ENCODE results near the gene ADSL.

DNA sequence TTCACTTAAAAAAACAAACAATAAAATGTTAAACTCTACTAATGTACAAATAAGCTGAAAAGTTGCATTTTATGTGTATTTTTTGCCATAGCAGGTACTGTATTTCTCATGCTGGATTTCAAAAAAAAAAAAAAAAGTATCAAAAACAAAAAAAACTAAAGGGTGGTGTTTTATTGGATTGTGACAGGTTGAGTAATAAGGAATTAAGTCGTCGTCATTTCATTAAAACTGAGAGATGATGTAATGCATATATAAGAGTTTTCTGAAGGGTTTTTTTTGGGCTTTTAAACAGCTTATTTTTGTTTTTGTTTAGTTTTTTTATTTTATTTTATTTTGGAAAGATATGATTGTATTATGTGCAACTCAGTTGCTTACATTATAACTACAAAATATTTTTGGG lies 10.9 kb upstream of the ADSL start:
- TF ChIP-seq EZH2 (IDR thresholded peaks at IDR 0.05) (no peak), SIN3A (IDR thresholded peaks at IDR 0.05; ENCODE audit: low read depth) (no peak), YY1 (IDR thresholded peaks at IDR 0.05; ENCODE audit: extremely low read depth, insufficient replicate concordance, low read depth, low read length) (no peak), JUND (IDR thresholded peaks at IDR 0.05) (no peak), ZFX (IDR thresholded peaks at IDR 0.05) (no peak), ELF1 (IDR thresholded peaks at IDR 0.05; ENCODE audit: borderline replicate concordance, low read depth) (no peak), RAD21 (IDR thresholded peaks at IDR 0.05; ENCODE audit: low read depth) (no peak), CEBPB (IDR thresholded peaks at IDR 0.05; ENCODE audit: low read depth) (no peak), POLR2A (IDR thresholded peaks at IDR 0.05; ENCODE audit: borderline replicate concordance, extremely low read depth, insufficient read depth, insufficient read length) (no peak), SP1 (IDR thresholded peaks at IDR 0.05; ENCODE audit: low read depth) (no peak), TCF7L2 (IDR thresholded peaks at IDR 0.05; ENCODE audit: borderline replicate concordance, extremely low read depth, insufficient read depth, insufficient read length) (no peak)
- TF ChIP-seq, protein P1, sequence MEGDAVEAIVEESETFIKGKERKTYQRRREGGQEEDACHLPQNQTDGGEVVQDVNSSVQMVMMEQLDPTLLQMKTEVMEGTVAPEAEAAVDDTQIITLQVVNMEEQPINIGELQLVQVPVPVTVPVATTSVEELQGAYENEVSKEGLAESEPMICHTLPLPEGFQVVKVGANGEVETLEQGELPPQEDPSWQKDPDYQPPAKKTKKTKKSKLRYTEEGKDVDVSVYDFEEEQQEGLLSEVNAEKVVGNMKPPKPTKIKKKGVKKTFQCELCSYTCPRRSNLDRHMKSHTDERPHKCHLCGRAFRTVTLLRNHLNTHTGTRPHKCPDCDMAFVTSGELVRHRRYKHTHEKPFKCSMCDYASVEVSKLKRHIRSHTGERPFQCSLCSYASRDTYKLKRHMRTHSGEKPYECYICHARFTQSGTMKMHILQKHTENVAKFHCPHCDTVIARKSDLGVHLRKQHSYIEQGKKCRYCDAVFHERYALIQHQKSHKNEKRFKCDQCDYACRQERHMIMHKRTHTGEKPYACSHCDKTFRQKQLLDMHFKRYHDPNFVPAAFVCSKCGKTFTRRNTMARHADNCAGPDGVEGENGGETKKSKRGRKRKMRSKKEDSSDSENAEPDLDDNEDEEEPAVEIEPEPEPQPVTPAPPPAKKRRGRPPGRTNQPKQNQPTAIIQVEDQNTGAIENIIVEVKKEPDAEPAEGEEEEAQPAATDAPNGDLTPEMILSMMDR (IDR thresholded peaks at IDR 0.05 in 2 of 3, conservative IDR thresholded peaks at IDR 0.05 in 1 of 3; ENCODE audit: borderline replicate concordance in 1 of 3, insufficient read depth in 1 of 3, low read depth in 2 of 3, low read length in 2 of 3) = no peak
- TF ChIP-seq, protein P2, sequence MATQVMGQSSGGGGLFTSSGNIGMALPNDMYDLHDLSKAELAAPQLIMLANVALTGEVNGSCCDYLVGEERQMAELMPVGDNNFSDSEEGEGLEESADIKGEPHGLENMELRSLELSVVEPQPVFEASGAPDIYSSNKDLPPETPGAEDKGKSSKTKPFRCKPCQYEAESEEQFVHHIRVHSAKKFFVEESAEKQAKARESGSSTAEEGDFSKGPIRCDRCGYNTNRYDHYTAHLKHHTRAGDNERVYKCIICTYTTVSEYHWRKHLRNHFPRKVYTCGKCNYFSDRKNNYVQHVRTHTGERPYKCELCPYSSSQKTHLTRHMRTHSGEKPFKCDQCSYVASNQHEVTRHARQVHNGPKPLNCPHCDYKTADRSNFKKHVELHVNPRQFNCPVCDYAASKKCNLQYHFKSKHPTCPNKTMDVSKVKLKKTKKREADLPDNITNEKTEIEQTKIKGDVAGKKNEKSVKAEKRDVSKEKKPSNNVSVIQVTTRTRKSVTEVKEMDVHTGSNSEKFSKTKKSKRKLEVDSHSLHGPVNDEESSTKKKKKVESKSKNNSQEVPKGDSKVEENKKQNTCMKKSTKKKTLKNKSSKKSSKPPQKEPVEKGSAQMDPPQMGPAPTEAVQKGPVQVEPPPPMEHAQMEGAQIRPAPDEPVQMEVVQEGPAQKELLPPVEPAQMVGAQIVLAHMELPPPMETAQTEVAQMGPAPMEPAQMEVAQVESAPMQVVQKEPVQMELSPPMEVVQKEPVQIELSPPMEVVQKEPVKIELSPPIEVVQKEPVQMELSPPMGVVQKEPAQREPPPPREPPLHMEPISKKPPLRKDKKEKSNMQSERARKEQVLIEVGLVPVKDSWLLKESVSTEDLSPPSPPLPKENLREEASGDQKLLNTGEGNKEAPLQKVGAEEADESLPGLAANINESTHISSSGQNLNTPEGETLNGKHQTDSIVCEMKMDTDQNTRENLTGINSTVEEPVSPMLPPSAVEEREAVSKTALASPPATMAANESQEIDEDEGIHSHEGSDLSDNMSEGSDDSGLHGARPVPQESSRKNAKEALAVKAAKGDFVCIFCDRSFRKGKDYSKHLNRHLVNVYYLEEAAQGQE (IDR thresholded peaks at IDR 0.05; ENCODE audit: low read depth) = no peak
- TF ChIP-seq, protein P3, sequence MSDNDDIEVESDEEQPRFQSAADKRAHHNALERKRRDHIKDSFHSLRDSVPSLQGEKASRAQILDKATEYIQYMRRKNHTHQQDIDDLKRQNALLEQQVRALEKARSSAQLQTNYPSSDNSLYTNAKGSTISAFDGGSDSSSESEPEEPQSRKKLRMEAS (IDR thresholded peaks at IDR 0.05) = no peak

All from HCT116 (cell line).